Right atrium auricular region (tissue), 2 donors: ENCODE data around the gene PAXX. TPM values are rescaled to one million over a fixed set of nuclear protein-coding genes. Genes with fewer than 3 reads are reported as not detected.
A peak's percentile ranks its signal among the peaks of the same experiment; 100 is the strongest.

Source experiments
- DNase-seq: peaks from one replicate; pipeline ENCODE4 v3.0.0-alpha.2; 2019; ENCODE audit warnings: low spot score
- H3K27ac ChIP-seq, 2 donors: fragments of 200-600 bp; sonication (generic); 1 replicate in 1 of 2; 2 replicates in 1 of 2; pipeline ENCODE4 v1.5.1; 2016 to 2019
- H3K27me3 ChIP-seq, 2 donors: fragments of 200-600 bp; sonication (generic); one replicate each; pipeline versions ENCODE4 v1.5.1 to v1.6.0; 2017 to 2019
- H3K36me3 ChIP-seq: fragments of 200-600 bp; sonication (generic); one replicate; pipeline ENCODE4 v1.5.1; 2016
- H3K4me1 ChIP-seq, 2 donors: fragments of 200-600 bp; sonication (generic); one replicate each; pipeline versions ENCODE4 v1.5.1 to v1.6.0; 2017 to 2019
- H3K4me3 ChIP-seq, 2 donors: fragments of 200-600 bp; sonication (generic); 1 replicate in 1 of 2; 2 replicates in 1 of 2; pipeline ENCODE4 v1.5.1; 2017 to 2019; ENCODE audit warnings: mild to moderate bottlenecking in 1 of 2, moderate library complexity in 1 of 2
- H3K9me3 ChIP-seq, 2 donors: fragments of 200-600 bp; sonication (generic); one replicate each; pipeline ENCODE4 v1.5.1; 2019
- total RNA-seq, 2 donors: library from RNA; depleted of rRNA; stranded (reverse); fragments of >200 nt; gene quantifications; one replicate each; pipeline ENCODE4 v1.1.0, GENCODE V29; 2016
- TF ChIP-seq, protein P1 (sequence below), 2 donors: fragments of 200-600 bp; sonication (generic); IDR thresholded peaks; one replicate each; pipeline ENCODE4 v1.5.1; 2019; ENCODE audit warnings: antibody characterized with exemption in 2 of 2

Gene PAXX
- total RNA-seq, 2 donors from 2014 or later: 27.4 to 37.5 TPM

DNA sequence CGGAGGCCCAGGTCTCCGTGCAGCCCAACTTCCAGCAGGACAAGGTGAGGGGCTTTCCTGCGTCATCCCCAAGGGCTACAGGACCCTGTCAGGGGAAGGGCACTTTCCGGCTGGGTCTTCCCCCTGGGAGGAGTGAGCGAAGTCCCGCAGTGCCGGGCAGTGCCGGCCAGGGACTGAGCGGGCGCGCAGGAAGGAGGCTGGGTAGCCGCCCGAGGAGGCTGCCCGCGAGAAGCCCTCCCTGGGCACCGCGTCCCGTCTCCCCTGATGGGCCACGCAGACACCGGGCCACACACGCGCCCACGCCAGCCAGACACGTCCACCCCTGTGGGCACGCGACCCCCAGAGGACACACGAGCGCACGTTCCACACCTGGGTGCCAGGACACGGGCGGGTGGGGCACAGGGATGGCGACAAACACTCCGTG, 14.6 kb upstream of the PAXX start:
- TF ChIP-seq, protein P1, sequence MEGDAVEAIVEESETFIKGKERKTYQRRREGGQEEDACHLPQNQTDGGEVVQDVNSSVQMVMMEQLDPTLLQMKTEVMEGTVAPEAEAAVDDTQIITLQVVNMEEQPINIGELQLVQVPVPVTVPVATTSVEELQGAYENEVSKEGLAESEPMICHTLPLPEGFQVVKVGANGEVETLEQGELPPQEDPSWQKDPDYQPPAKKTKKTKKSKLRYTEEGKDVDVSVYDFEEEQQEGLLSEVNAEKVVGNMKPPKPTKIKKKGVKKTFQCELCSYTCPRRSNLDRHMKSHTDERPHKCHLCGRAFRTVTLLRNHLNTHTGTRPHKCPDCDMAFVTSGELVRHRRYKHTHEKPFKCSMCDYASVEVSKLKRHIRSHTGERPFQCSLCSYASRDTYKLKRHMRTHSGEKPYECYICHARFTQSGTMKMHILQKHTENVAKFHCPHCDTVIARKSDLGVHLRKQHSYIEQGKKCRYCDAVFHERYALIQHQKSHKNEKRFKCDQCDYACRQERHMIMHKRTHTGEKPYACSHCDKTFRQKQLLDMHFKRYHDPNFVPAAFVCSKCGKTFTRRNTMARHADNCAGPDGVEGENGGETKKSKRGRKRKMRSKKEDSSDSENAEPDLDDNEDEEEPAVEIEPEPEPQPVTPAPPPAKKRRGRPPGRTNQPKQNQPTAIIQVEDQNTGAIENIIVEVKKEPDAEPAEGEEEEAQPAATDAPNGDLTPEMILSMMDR (IDR thresholded peaks at IDR 0.05): no peak
- Histone ChIP-seq H3K36me3 (no peaks in the 10 kb centered on the region), H3K27ac (peak overlapping the region; percentile 87 to 93), H3K9me3 (no peaks in the 10 kb centered on the region), H3K27me3 (no peaks in the 10 kb centered on the region), H3K4me1 (peaks cover 0 to 88% of the 10 kb centered on the region in 2 donors), H3K4me3 (peak overlapping the region; percentile 48 to 61)
- no peak for DNase-seq

DNA sequence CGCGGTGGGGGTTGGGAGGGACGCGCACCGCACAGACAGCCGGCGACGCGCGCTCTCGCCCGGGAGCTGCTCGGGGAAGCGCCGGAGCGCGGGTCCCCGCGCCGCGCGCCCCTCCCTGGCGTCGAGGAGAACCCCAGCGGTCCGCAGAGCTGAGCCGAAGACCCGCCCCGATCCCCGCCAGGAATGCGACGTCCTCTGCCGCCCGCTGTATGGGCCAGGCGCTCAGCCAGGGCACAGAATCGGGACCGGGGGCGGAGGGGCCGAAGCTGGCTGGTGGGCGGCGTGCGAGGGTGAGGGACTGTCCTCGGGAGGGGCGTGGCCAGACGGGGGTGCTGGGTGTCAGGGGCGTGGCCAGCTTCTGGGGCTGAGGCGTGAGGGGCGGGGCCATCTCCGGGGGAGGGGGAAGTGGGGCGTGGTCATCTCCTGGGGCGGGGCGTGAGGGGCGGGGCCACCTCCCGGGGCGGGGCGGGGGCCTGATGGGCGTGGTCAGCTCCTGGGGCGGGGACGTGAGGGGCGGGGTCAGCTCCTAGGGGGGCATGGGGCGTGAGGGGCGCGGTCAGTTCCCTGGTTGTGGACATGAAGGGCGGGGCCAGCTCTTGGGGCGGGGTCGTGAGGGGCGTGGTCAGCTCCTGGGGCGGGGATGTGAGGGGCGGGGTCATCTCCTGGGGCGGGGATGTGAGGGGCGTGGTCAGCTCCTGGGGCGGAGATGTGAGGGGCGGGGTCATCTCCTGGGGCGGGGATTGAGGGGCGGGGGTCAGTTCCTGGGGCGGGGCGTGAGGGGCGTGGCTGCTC, 14.0 kb upstream of the PAXX start:
- H3K4me1 ChIP-seq: peaks cover 0 to 91% of the 10 kb centered on the region in 2 donors
- peak overlapping the region; percentile 87 to 93 for H3K27ac ChIP-seq
- no peak for DNase-seq
- TF ChIP-seq, protein P1 (IDR thresholded peaks at IDR 0.05): no peak
- H3K36me3 ChIP-seq: no peaks in the 10 kb centered on the region
- H3K9me3 ChIP-seq: no peaks in the 10 kb centered on the region
- no peaks in the 10 kb centered on the region for H3K27me3 ChIP-seq
- H3K4me3 ChIP-seq: peak overlapping the region; percentile 48 to 61

- peaks cover 0 to 95% of the 10 kb centered on the region in 2 donors for H3K4me1 ChIP-seq
- H3K36me3 ChIP-seq: no peaks in the 10 kb centered on the region
- TF ChIP-seq, protein P1 (IDR thresholded peaks at IDR 0.05): no peak
- DNase-seq: no peak
- peak overlapping the region in 1 of 2 donors; percentile 77 for H3K27ac ChIP-seq
- no peaks in the 10 kb centered on the region for H3K27me3 ChIP-seq
- H3K9me3 ChIP-seq: no peaks in the 10 kb centered on the region
- H3K4me3 ChIP-seq: no peak overlapping the region
Measured at GRCh38 chr9:136978865-136979544, 13.2 kb upstream of the PAXX start.

DNA sequence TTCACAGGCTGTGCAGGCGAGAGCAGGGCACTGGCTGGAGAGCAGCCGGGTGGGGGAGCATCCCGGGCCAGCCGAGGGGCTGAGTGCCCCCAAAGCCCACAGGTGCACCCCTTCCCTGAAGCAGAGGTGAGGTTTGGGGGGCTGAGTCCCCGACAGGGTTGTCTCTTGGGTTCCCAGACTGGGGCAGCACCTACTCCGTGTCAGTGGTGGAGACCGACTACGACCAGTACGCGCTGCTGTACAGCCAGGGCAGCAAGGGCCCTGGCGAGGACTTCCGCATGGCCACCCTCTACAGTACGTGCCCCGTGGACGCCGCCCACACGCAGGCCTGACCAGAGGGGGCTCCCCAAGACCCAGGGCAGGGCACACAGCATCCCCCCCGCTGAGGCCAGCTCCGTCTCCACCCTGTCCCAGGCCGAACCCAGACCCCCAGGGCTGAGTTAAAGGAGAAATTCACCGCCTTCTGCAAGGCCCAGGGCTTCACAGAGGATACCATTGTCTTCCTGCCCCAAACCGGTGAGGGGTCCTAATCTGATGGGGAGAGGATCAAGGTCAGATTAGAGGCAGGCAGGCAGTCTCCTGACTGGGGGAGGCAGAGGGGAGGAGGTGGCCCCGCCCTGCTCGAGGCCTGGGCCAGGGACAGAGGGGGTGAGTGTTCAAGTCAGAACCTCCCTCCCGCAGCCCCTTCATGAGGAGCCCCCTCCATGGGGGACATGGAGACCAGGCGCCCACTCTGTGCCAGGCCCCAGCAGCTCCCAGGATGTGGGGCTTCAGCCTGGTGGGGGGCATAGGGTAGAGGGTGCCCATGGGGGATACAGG, 12.2 kb upstream of the PAXX start:
- TF ChIP-seq, protein P1 (IDR thresholded peaks at IDR 0.05): no peak
- Histone ChIP-seq H3K27me3 (no peaks in the 10 kb centered on the region), H3K9me3 (no peaks in the 10 kb centered on the region), H3K36me3 (no peaks in the 10 kb centered on the region), H3K4me3 (no peak overlapping the region), H3K4me1 (peaks cover 0 to 93% of the 10 kb centered on the region in 2 donors), H3K27ac (peak overlapping the region in 1 of 2 donors; percentile 77)
- DNase-seq: no peak

DNA sequence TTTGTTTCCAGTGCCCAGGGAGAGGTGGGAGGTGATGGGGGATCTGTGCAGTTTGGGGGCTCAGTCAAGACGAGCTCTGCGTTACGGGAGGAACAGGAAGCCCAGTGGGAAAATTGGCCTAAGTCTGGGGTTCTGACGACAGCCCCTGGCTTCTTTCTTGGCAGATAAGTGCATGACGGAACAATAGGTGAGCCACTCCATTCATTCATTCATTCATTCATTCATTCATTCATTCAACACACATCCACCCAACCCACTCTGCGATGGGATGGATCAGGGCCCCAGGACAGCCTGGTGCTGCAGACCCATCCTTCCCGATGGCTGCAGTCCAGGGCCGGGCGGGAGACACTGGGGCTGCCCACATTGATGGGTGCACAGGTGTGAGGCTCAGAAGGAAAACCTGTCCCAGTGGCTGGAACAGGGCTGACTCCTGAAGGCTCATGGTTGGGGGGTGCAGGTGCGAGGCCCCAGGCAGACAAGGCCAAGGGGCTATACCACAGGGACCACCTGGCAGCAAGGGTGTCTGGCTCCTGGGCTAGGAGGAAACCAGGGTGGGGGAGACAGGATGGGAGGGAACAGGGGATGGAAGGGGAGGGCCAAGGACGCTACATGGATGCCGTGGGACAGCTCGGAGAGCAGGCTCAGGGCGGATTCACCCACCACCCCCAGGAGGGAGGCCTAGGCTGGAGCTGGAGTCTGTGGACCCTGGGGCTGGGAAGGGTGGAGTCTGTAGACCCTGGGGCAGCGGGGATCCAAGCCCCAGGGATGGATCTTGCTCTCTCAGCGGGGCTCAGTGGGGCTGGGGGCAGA, 11.3 kb upstream of the PAXX start:
- Histone ChIP-seq H3K27ac (peak overlapping the region; percentile 77 to 81), H3K4me3 (no peak overlapping the region), H3K36me3 (no peaks in the 10 kb centered on the region), H3K27me3 (no peaks in the 10 kb centered on the region), H3K4me1 (peaks cover 0 to 93% of the 10 kb centered on the region in 2 donors), H3K9me3 (no peaks in the 10 kb centered on the region)
- TF ChIP-seq, protein P1 (IDR thresholded peaks at IDR 0.05): no peak
- no peak for DNase-seq
